WTC11 (cell line): ENCODE data around the gene MKX. TPM values are rescaled to one million over a fixed set of nuclear protein-coding genes. Genes with fewer than 3 reads are reported as not detected.

ENCODE experiments used
- AFF4 ChIP-seq: sonication (generic); formaldehyde crosslinking; IDR thresholded peaks from 2 replicates; pipeline ENCODE4 v1.8.1; 2023; ENCODE audit warnings: mild to moderate bottlenecking, missing genetic modification reagents, borderline replicate concordance
- ARID4B ChIP-seq: sonication (generic); formaldehyde crosslinking; IDR thresholded peaks from 2 replicates; pipeline ENCODE4 v1.8.0; 2023; ENCODE audit warnings: missing genetic modification reagents, mild to moderate bottlenecking, borderline replicate concordance
- ATF6 ChIP-seq: sonication (generic); formaldehyde crosslinking; IDR thresholded peaks from 2 replicates; pipeline ENCODE4 v1.8.1; 2023; ENCODE audit warnings: mild to moderate bottlenecking, missing genetic modification reagents
- GRHL2 ChIP-seq: fragments of 250-450 bp; sonication (Bioruptor Pico); IDR thresholded peaks from 2 replicates; pipeline ENCODE4 v1.8.0; 2022; ENCODE audit warnings: mild to moderate bottlenecking, moderate library complexity; ENCODE audit not compliant: insufficient replicate concordance, severe bottlenecking
- GTF2I ChIP-seq: fragments of 250-450 bp; sonication (Bioruptor Pico); conservative IDR thresholded peaks from 2 replicates; pipeline ENCODE4 v1.4.0; 2021; ENCODE audit warnings: mild to moderate bottlenecking
- HMGXB4 ChIP-seq: sonication (generic); formaldehyde crosslinking; IDR thresholded peaks from 2 replicates; pipeline ENCODE4 v1.8.1; 2023; ENCODE audit warnings: mild to moderate bottlenecking, moderate library complexity, missing genetic modification reagents
- MLX ChIP-seq: sonication (generic); formaldehyde crosslinking; IDR thresholded peaks from 2 replicates; pipeline ENCODE4 v1.8.1; 2023; ENCODE audit warnings: mild to moderate bottlenecking, missing genetic modification reagents, moderate library complexity
- PRDM15 ChIP-seq: sonication (generic); formaldehyde crosslinking; IDR thresholded peaks from 2 replicates; pipeline ENCODE4 v1.8.0; 2022; ENCODE audit warnings: missing genetic modification reagents
- SMAD3 ChIP-seq: sonication (generic); formaldehyde crosslinking; IDR thresholded peaks from 2 replicates; pipeline ENCODE4 v1.8.0; 2022; ENCODE audit warnings: missing genetic modification reagents, mild to moderate bottlenecking, borderline replicate concordance
- ZBTB21 ChIP-seq: sonication (generic); formaldehyde crosslinking; IDR thresholded peaks from 2 replicates; pipeline ENCODE4 v1.8.1; 2023; ENCODE audit warnings: mild to moderate bottlenecking, missing genetic modification reagents, borderline replicate concordance
- ZNF121 ChIP-seq: sonication (generic); formaldehyde crosslinking; IDR thresholded peaks from 2 replicates; pipeline ENCODE4 v1.8.0; 2023; ENCODE audit warnings: missing genetic modification reagents
- ZNF263 ChIP-seq: sonication (generic); formaldehyde crosslinking; IDR thresholded peaks from 2 replicates; pipeline ENCODE4 v1.8.1; 2022; ENCODE audit warnings: low read depth, mild to moderate bottlenecking, moderate library complexity, missing genetic modification reagents
- ZNF532 ChIP-seq: fragments of 250-450 bp; sonication (Bioruptor Pico); IDR thresholded peaks from 2 replicates; pipeline ENCODE4 v1.9.0; 2021; ENCODE audit warnings: mild to moderate bottlenecking, borderline replicate concordance
- total RNA-seq: library from RNA; stranded (reverse); gene quantifications from 3 replicates; pipeline ENCODE4 v1.2.3, GENCODE V29; 2021

MKX gene
- total RNA-seq, 1 experiment from 2014 or later = 1.2 TPM

- TF ChIP-seq ZNF263 (no peak), AFF4 (no peak), ATF6 (CRISPR knock-in tag) (no peak), ZBTB21 (CRISPR knock-in tag) (no peak), SMAD3 (no peak), HMGXB4 (CRISPR knock-in tag) (peak; percentile 82; the same call in 1 of the 2 replicates), ARID4B (CRISPR knock-in tag) (no peak), PRDM15 (CRISPR knock-in tag) (no peak), GRHL2 (CRISPR knock-in tag) (no peak), ZNF121 (CRISPR knock-in tag) (no peak), GTF2I (CRISPR knock-in tag) (no peak), ZNF532 (CRISPR knock-in tag) (no peak), MLX (no peak)
Measured at GRCh38 chr10:27742195-27743011, 3.2 kb downstream of the MKX start (continued).
